CD8-positive, alpha-beta memory T cell (primary cell): Measurements from ENCODE around the gene PKP2. TPM values are rescaled to one million over a fixed set of nuclear protein-coding genes. Genes with fewer than 3 reads are reported as not detected.
"Not testable (repeated sequence)": the region's sequence is repeated elsewhere in the genome, so short reads cannot be mapped to it uniquely, and the experiment has no call there.

Source experiments
- CTCF ChIA-PET: fragments of 350-600 bp; sonication (Branson Sonifier 250); formaldehyde crosslinking; loops from one replicate; lab custom pipeline; 2021; ENCODE audit warnings: antibody characterized with exemption; lab: Charles Lee
- POLR2A ChIA-PET: fragments of 350-600 bp; sonication (Branson Sonifier 250); formaldehyde crosslinking; loops from one replicate; lab custom pipeline; 2021; ENCODE audit warnings: antibody characterized with exemption; lab: Charles Lee
- DNase-seq, 5 donors: peaks; one replicate each; pipeline versions ENCODE4 v3.0.0 to v3.0.0-alpha.2; 2020 to 2022; ENCODE audit warnings: mixed read lengths in 1 of 5
- H3K27ac ChIP-seq: one replicate; pipeline ENCODE4 v1.7.0; 2013; ENCODE audit warnings: low read depth, mild to moderate bottlenecking, low read length, moderate library complexity
- H3K27me3 ChIP-seq: 2 replicates; pipeline ENCODE4 v1.7.0; 2013; ENCODE audit warnings: low read length, mild to moderate bottlenecking; ENCODE audit not compliant: insufficient read depth, poor library complexity, severe bottlenecking
- H3K36me3 ChIP-seq: 2 replicates; pipeline ENCODE4 v1.7.0; 2013; ENCODE audit warnings: mild to moderate bottlenecking, low read length, moderate library complexity; ENCODE audit not compliant: insufficient read depth
- H3K4me1 ChIP-seq: 2 replicates; pipeline ENCODE4 v1.7.0; 2013; ENCODE audit warnings: mild to moderate bottlenecking, low read length, moderate library complexity; ENCODE audit not compliant: insufficient read depth
- H3K4me3 ChIP-seq: 2 replicates; pipeline ENCODE4 v1.7.0; 2013; ENCODE audit warnings: mild to moderate bottlenecking, low read length
- H3K9me3 ChIP-seq: 2 replicates; pipeline ENCODE4 v1.7.0; 2013; ENCODE audit warnings: mild to moderate bottlenecking, low read length
- H3K27ac Mint-ChIP-seq, 8 donors: one replicate each; pipeline ENCODE4 v1.8.0; 2020 to 2021; ENCODE audit warnings: mixed read lengths in 8 of 8, mild to moderate bottlenecking in 6 of 8, inconsistent platforms in 3 of 8, moderate library complexity in 3 of 8
- H3K27me3 Mint-ChIP-seq, 2 donors: one replicate each; pipeline ENCODE4 v1.8.0; 2020 to 2021; ENCODE audit warnings: mixed read lengths in 2 of 2, mild to moderate bottlenecking in 1 of 2, moderate library complexity in 1 of 2
- H3K36me3 Mint-ChIP-seq, 3 donors: one replicate each; pipeline ENCODE4 v1.8.0; 2020 to 2021; ENCODE audit warnings: mixed read lengths in 3 of 3, inconsistent platforms in 1 of 3, mild to moderate bottlenecking in 1 of 3
- H3K4me1 Mint-ChIP-seq, 3 donors: one replicate each; pipeline ENCODE4 v1.8.0; 2020 to 2021; ENCODE audit warnings: mixed read lengths in 3 of 3, inconsistent platforms in 1 of 3, mild to moderate bottlenecking in 1 of 3
- H3K4me3 Mint-ChIP-seq, 7 donors: one replicate each; pipeline ENCODE4 v1.8.0; 2020 to 2021; ENCODE audit warnings: mixed read lengths in 7 of 7, mild to moderate bottlenecking in 6 of 7, moderate library complexity in 4 of 7, inconsistent platforms in 2 of 7
- H3K9me3 Mint-ChIP-seq, 5 donors: one replicate each; pipeline ENCODE4 v1.8.0; 2020 to 2022; ENCODE audit warnings: mixed read lengths in 5 of 5, mild to moderate bottlenecking in 3 of 5, moderate library complexity in 2 of 5, inconsistent platforms in 1 of 5
- polyA plus RNA-seq: library from polyadenylated mRNA; unstranded; fragments of 300-500 nt; fragmentation: Illumina TruSeq; gene quantifications from one replicate; pipeline ENCODE4 v1.2.3, GENCODE V29; 2021
- total RNA-seq, 2 experiments: library from RNA; stranded (reverse); gene quantifications; one replicate each; pipeline ENCODE4 v1.2.3, GENCODE V29; 2021

The PKP2 gene
- total and polyA plus RNA-seq, 3 experiments from 2014 or later, result 0.15 to 0.40 (median 0.17) TPM

DNA sequence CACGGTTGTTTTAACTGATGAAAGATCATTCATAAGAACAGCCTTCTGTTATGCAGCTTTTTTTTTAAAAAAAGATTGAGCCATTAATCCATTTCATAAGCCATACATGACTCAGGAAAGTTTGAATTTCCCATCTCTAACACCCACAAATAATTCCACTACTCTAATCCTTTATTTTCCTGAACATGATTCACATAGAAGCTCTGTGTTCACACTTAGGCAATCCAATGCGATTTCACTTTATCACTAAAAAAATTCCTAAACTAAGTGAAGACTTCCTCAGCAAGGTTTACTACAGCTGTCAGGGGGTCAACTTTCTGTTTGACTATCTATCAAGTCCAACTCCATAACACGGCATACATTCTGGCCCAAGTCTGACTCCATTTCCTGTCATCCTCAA is 25.9 kb downstream of the PKP2 start:
- Mint-ChIP-seq H3K9me3 (no peaks in the 10 kb centered on the region), H3K4me1 (no peaks in the 10 kb centered on the region), H3K27me3 (peaks cover 2 to 8% of the 10 kb centered on the region in 2 donors), H3K36me3 (no peaks in the 10 kb centered on the region), H3K27ac (no peak overlapping the region), H3K4me3 (no peak overlapping the region)
- Histone ChIP-seq H3K36me3 (no peaks in the 10 kb centered on the region), H3K27me3 (no peaks in the 10 kb centered on the region), H3K4me1 (no peaks in the 10 kb centered on the region), H3K27ac (no peak overlapping the region), H3K4me3 (no peak overlapping the region), H3K9me3 (no peaks in the 10 kb centered on the region)
- ChIA-PET CTCF (interaction anchor here (1.2 kb wide), 1 partner anchor 15 kb away, joined by 3 read pairs; no protein-coding TSS in a partner anchor), POLR2A (no interaction called here)
- no peak for DNase-seq

DNA sequence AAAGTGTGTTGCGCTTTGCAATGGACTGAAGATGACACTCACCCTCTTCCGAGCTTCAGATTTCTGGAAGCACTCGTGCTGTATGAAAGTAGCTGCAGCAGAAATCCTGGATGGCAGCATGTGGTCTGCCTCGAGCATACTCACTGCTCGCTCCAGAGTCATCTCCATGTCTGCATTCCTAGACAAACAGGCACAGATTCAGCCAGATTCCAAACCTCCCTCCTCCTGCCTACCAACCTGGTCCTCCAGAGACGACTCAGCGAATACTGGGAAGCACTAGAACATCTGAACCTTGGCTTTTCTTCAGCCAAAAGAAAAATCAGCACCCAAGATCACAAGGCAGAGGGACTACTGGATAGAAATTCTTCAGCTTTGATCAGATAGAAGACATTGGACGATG is 27.7 kb downstream of the PKP2 start:
- no peak overlapping the region for H3K27ac Mint-ChIP-seq
- Histone ChIP-seq H3K27me3 (no peaks in the 10 kb centered on the region), H3K4me1 (no peaks in the 10 kb centered on the region), H3K27ac (no peak overlapping the region), H3K36me3 (no peaks in the 10 kb centered on the region), H3K4me3 (no peak overlapping the region), H3K9me3 (no peaks in the 10 kb centered on the region)
- ChIA-PET POLR2A (no interaction called here), CTCF (no interaction called here)
- no peaks in the 10 kb centered on the region for H3K36me3 Mint-ChIP-seq
- peaks cover 2 to 8% of the 10 kb centered on the region in 2 donors for H3K27me3 Mint-ChIP-seq
- no peak for DNase-seq
- H3K4me1 Mint-ChIP-seq, result no peaks in the 10 kb centered on the region
- no peaks in the 10 kb centered on the region for H3K9me3 Mint-ChIP-seq
- no peak overlapping the region for H3K4me3 Mint-ChIP-seq

DNA sequence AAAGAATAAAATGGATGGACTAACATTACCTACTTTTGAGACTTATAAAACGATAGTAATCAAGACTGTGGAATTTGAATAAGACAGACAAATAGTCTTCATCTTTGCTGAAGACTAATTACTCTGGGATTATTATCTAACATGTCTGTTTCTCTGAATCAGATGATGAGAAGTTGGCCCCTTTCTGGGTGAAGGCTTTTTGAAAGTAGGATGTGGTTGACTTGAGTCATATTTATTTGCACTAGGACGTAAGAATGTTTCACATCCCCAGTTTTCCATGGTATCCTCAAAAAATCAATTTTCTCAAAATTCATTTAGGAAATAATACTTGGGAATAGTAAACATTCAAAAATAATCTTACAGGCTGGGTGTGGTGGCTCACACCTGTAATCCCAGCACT is 31.8 kb downstream of the PKP2 start:
- Mint-ChIP-seq H3K27me3 (peaks cover 3% of the 10 kb centered on the region in 2 donors), H3K4me1 (no peaks in the 10 kb centered on the region), H3K27ac (no peak overlapping the region), H3K4me3 (no peak overlapping the region), H3K9me3 (peaks cover 0 to 3% (median 2%) of the 10 kb centered on the region in 5 donors), H3K36me3 (no peaks in the 10 kb centered on the region)
- Histone ChIP-seq H3K36me3 (no peaks in the 10 kb centered on the region), H3K27ac (no peak overlapping the region), H3K27me3 (no peaks in the 10 kb centered on the region), H3K9me3 (no peaks in the 10 kb centered on the region), H3K4me1 (no peaks in the 10 kb centered on the region), H3K4me3 (no peak overlapping the region)
- POLR2A ChIA-PET, result no interaction called here
- no peak for DNase-seq
- CTCF ChIA-PET, result no interaction called here

DNA sequence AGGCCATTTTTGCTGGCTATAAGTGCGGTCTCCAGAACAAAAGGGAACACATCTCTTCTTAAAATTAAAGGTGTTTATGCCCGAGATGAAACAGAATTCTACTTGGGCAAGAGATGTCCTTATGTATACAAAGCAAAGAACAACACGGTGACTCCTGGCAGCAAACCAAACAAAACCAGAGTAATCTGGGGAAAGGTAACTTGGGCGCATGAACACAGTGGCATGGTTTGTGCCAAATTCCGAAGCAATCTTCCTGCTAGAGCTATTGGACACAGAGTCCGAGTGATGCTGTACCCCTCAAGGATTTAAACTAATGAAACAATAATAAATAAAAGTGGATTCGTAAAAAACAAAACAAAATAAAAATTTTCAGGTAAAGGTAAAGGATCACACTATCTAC is 33.4 kb downstream of the PKP2 start:
- H3K4me1 ChIP-seq, result no peaks in the 10 kb centered on the region
- H3K27me3 ChIP-seq, result no peaks in the 10 kb centered on the region
- Mint-ChIP-seq H3K4me1 (no peaks in the 10 kb centered on the region), H3K4me3 (no peak overlapping the region), H3K36me3 (no peaks in the 10 kb centered on the region), H3K9me3 (peaks cover 0 to 3% (median 2%) of the 10 kb centered on the region in 5 donors), H3K27ac (no peak overlapping the region), H3K27me3 (peaks cover 3% of the 10 kb centered on the region in 2 donors)
- H3K4me3 ChIP-seq, result no peak overlapping the region
- no peak for DNase-seq
- ChIA-PET POLR2A (no interaction called here), CTCF (no interaction called here)
- no peak overlapping the region for H3K27ac ChIP-seq
- no peaks in the 10 kb centered on the region for H3K36me3 ChIP-seq
- no peaks in the 10 kb centered on the region for H3K9me3 ChIP-seq

DNA sequence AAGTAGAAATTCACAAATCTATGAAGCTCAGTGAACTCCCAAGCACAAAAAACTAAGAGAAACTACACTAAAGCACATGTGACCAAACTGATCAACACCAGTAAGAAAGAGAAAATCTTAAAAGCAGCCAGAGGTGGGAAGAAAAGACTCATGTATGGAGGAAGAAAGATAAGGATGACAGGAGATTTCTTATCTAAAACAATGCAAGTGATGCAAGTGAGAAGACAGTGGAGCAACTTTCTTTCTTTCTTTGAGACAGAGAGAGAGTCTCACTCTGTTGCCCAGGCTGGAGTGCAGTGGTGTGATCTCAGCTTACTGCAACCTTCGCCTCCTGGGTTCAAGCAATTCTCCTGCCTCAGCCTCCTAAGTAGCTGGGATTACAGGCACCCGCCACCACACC is 34.9 kb downstream of the PKP2 start:
- POLR2A ChIA-PET, H3K4me1 ChIP-seq, H3K9me3 Mint-ChIP-seq, H3K36me3 Mint-ChIP-seq, H3K27me3 Mint-ChIP-seq, H3K4me1 Mint-ChIP-seq, H3K27me3 ChIP-seq, H3K4me3 Mint-ChIP-seq, CTCF ChIA-PET, DNase-seq, H3K9me3 ChIP-seq, H3K36me3 ChIP-seq, H3K4me3 ChIP-seq, H3K27ac Mint-ChIP-seq, H3K27ac ChIP-seq: not testable (repeated sequence)

DNA sequence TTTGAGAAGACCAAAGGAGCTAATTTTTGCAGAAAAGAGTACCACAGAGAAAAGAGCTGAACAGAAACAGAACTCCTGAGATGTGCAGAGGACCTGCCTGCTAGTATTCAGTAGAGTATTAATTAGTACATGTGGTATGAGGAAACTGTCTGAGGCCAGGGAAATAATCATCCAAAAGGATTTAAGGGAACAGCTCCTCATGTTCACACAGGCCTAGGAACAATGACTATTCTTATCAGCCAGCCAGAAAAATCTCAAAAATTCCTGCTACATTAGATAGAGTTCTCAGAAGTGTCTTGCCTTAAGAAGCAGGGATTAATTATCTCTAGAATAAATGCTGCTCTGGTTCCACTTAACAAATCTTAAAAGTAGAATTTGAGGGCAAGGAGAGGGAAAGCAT is 36.4 kb downstream of the PKP2 start:
- ChIA-PET CTCF (no interaction called here), POLR2A (no interaction called here)
- H3K27ac ChIP-seq, result no peak overlapping the region

DNA sequence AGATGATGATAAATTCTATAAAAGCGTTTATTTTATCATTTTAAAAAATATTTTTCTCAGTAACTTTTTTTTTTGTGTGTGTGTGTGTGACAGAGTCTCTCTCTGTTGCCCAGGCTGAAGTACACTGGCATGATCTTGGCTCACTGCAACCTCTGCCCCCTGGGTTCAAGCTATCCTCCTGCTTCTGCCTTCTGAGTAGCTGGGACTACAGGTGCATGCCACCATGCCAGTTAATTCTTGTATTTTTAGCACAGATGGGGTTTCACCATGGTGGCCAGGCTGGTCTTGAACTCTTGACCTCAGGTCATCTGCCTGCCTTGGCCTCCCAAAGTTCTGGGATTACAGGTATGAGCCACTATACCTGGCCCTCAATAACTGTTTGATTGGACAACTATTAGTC is 37.2 kb downstream of the PKP2 start:
- H3K4me1 Mint-ChIP-seq, result no peaks in the 10 kb centered on the region
- Histone ChIP-seq H3K36me3 (no peaks in the 10 kb centered on the region), H3K9me3 (no peaks in the 10 kb centered on the region), H3K4me3 (no peak overlapping the region), H3K27me3 (no peaks in the 10 kb centered on the region), H3K4me1 (no peaks in the 10 kb centered on the region), H3K27ac (no peak overlapping the region)
- ChIA-PET POLR2A (no interaction called here), CTCF (no interaction called here)
- no peak overlapping the region for H3K4me3 Mint-ChIP-seq
- H3K27me3 Mint-ChIP-seq, result peaks cover 6 to 8% of the 10 kb centered on the region in 2 donors
- peaks cover 0 to 3% (median 2%) of the 10 kb centered on the region in 5 donors for H3K9me3 Mint-ChIP-seq
- no peak for DNase-seq
- no peak overlapping the region for H3K27ac Mint-ChIP-seq
- no peaks in the 10 kb centered on the region for H3K36me3 Mint-ChIP-seq

More for the DNA sequence above, 36.4 kb downstream of the PKP2 start:
- Histone ChIP-seq H3K36me3 (no peaks in the 10 kb centered on the region), H3K27me3 (no peaks in the 10 kb centered on the region), H3K4me1 (no peaks in the 10 kb centered on the region), H3K9me3 (no peaks in the 10 kb centered on the region), H3K4me3 (no peak overlapping the region)
- H3K36me3 Mint-ChIP-seq, result no peaks in the 10 kb centered on the region
- no peak for DNase-seq
- H3K27ac Mint-ChIP-seq, result no peak overlapping the region
- H3K4me3 Mint-ChIP-seq, result no peak overlapping the region
- peaks cover 3 to 6% of the 10 kb centered on the region in 2 donors for H3K27me3 Mint-ChIP-seq
- peaks cover 0 to 3% (median 2%) of the 10 kb centered on the region in 5 donors for H3K9me3 Mint-ChIP-seq
- no peaks in the 10 kb centered on the region for H3K4me1 Mint-ChIP-seq

DNA sequence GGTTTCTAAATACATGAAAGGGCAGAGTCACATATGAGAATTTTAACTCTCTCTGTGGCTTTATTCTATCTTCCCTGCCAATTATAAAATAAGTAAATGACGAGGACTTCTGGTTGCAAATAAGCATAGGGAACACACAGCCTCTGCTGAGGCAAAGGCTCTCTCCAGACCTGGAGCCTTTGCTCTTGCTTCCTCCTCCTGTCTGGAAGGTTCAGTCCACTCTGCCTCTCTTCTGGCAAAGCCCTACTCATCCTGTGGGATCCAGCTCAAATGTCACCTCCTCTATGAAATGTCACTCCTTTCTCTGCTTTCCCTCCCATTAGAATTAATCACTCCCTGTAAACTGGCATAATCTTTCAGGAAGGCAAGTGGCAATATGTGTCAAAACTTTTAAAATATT is 41.9 kb downstream of the PKP2 start:
- no peaks in the 10 kb centered on the region for H3K9me3 ChIP-seq
- H3K27me3 ChIP-seq, result no peaks in the 10 kb centered on the region
- H3K4me1 Mint-ChIP-seq, result no peaks in the 10 kb centered on the region
- ChIA-PET CTCF (no interaction called here), POLR2A (no interaction called here)
- no peak overlapping the region for H3K4me3 Mint-ChIP-seq
- H3K27me3 Mint-ChIP-seq, result peaks cover 3 to 8% of the 10 kb centered on the region in 2 donors
- no peaks in the 10 kb centered on the region for H3K9me3 Mint-ChIP-seq
- no peaks in the 10 kb centered on the region for H3K4me1 ChIP-seq
- H3K27ac Mint-ChIP-seq, result no peak overlapping the region
- no peaks in the 10 kb centered on the region for H3K36me3 ChIP-seq
- no peak overlapping the region for H3K27ac ChIP-seq
- DNase-seq, result no peak
- no peak overlapping the region for H3K4me3 ChIP-seq
- H3K36me3 Mint-ChIP-seq, result no peaks in the 10 kb centered on the region

DNA sequence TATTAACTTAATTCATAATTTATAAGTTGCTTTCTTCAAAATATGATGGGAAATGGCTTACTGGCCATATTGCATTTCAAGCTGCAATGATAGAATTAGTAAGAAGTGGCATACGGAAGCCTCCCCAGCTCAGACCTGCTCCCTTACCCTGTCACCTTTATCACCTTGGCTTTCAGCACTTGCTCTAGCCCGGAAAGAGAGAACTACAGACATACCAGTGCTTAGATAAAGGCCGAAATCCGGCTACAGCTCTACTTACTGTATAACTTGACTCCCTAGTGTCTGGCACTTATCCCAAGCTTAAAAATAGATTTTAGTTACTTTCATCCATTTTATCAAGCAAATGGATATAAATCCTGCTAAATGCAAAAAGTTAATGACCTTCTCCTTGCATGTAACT is 42.5 kb downstream of the PKP2 start:
- DNase-seq, result no peak
- no peaks in the 10 kb centered on the region for H3K9me3 Mint-ChIP-seq
- Histone ChIP-seq H3K9me3 (no peaks in the 10 kb centered on the region), H3K27me3 (no peaks in the 10 kb centered on the region), H3K4me3 (no peak overlapping the region), H3K27ac (no peak overlapping the region), H3K4me1 (no peaks in the 10 kb centered on the region), H3K36me3 (no peaks in the 10 kb centered on the region)
- POLR2A ChIA-PET, result no interaction called here
- H3K4me3 Mint-ChIP-seq, result no peak overlapping the region
- no peaks in the 10 kb centered on the region for H3K4me1 Mint-ChIP-seq
- H3K36me3 Mint-ChIP-seq, result no peaks in the 10 kb centered on the region
- H3K27me3 Mint-ChIP-seq, result peaks cover 5 to 8% of the 10 kb centered on the region in 2 donors
- CTCF ChIA-PET, result no interaction called here
- H3K27ac Mint-ChIP-seq, result no peak overlapping the region
